ENCODE results near the gene COQ6.
"Not testable (repeated sequence)": the region's sequence is repeated elsewhere in the genome, so short reads cannot be mapped to it uniquely, and the experiment has no call there.

COQ6 gene

DNA sequence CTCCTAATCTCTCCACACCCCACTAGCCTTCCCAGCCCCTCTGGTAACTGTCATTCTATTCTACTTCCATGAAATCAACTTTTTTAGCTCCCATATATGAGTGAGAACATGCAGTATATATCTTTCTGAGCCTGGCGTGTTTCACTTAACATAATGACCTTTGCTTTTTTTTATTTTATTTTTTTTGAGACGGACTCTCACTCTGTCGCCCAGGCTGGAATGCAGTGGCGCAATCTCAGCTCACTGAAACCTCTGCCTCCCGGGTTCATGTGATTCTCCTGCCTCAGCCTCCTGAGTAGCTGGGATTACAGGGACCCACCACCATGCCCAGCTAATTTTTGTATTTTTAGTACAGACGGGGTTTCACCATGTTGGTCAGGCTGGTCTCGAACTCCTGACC, 38.6 kb downstream of the COQ6 start:
- DNase-seq, result not testable (repeated sequence)

GRCh38 chr14:73991092-73991491, 41.0 kb downstream of the COQ6 start:
- no peak for DNase-seq

- not testable (repeated sequence) for DNase-seq
Measured at GRCh38 chr14:73994926-73995325, 44.8 kb downstream of the COQ6 start.

DNA sequence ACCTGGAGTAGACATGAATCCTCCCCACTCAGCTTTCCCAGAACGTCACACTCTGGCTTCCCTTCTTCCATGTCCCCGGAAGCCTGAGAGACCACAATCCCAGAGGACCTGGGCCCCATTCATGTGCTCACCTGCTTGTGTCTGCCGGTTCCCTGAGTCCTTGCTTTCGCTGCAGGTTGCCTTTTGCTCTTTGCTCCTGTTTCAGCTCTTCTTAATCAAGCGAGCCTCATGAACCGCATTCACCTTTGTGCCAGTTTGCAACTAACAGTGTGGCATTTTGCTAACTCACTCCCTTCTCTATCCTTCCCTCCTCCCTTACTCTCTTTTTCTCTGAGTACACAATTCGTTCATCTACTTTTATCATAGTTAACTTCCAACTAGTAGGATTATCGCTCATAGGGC, 45.9 kb downstream of the COQ6 start:
- DNase-seq, result no peak

DNA sequence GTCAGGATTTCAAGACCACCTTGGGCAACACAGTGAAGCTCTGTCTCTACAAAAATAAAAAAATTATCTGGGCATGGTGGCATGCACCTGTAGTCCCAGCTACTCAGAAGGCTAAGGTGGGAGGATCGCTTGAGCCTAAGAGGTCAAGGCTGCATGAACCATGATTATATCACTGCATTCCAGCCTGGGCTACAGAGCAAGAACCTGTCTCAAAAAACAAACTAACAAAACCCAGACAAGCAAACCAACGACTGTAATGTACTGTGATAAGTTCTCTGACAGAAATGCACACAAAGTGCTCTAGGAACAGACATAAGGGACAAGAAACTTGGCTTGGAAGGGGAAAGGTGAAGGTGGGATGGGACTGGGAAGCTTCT, 46.6 kb downstream of the COQ6 start:
- no peak for DNase-seq

DNA sequence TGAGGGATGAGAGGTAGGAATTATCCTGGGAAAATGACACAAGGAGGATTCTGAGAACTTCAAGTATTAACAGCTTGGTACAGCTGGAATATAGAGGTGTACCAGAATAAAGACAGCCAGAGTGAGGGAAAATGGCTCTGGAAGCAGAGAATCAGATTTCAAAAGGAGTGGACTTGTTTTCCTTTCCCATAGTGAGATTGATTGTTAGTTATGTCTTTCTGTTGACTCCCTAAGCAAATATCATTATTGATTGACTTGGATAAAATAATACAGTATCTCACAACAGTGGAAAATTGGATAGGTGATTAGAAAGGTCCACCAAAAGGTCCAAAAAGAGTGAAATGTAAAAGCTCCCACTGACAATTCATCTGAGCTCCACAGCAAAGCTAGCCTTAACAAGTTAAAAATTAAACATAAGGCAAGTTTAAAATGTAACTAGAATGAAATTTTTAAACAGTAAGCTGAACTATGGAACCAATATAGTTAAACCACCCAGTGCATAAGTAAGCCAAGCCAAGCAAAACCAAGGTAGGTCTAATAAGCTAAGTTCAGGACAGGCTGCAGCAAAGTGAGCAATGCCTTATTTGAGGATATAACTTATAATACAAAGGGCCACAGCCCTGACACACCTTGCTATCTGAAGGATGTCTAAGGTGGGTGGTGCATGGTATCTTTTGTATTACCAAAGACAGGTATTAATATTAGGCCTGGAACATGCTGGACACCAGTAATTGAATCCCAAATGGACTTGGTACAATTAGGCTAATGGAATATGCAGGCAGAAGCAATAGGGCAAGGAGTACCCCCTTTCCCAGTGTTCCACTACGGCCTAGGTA, 47.2 kb downstream of the COQ6 start:
- no peak for DNase-seq

DNA sequence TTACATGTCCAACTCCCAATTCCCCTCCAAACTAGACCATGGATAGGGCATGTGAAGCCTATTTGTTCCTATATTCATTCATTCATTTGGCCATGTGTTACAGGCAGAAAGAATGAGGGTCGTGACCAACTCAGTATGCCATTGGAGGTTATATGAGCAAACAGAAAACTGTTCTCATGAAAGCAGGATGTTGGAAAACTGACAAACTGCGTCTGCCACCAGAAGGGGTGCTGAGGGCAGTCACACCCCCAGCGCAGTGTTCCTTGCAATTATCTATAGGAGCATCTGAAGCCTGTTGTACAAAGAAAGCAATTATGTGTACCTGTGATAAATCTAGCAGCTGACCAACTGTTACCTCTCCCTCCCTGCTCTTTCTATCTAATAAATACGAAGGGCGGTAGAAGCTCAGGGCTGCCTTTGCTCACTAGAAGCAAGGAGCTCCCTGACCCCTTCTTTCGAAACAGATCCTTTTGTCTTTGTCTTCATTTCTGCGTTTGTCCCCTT, 47.9 kb downstream of the COQ6 start:
- no peak for DNase-seq

DNA sequence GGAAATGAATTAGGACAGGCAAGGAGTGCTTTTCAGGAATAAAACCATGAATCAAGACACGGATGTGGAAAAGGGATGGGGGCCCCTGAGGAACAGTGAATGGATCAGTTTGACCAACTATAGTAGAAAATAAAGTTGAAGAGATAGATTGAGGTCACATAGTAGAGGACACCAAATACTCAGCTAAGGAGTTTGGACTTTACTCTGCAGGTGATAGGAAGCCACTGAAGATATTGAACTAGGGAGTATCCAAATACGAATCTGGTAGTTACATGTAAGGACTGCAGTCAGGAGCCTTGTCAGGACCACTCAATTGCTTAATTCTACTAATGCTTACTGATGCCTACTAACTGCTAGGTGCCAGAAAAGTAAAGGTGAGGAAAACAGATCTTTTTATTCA, 48.6 kb downstream of the COQ6 start:
- no peak for DNase-seq

DNA sequence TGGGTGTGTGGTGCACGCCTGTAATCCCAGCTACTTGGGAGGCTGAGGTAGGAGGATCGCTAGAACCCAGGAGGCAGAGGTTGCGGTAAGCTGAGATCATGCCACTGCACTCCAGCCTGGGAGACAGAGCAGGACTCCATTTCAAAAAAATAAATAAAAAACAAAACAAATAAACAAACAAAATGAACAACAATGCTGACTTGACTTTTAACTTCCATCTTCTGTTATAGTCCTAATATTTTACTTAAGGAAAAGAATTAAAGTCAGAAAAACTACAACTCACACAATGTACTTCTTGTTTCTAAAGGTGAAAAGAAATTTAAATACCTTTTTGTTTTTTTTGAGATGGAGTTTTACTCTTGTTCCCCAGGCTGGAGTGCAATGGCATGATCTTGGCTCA, 55.6 kb downstream of the COQ6 start:
- DNase-seq, result not testable (repeated sequence)

- no peak for DNase-seq
Measured at GRCh38 chr14:74008843-74009499, 58.9 kb downstream of the COQ6 start.
